Body of pancreas (tissue), 4 donors: ENCODE data around the gene ST3GAL4.

Experiments
- CTCF ChIP-seq, 7 experiments: fragments of 450-650 bp in 4 of 7; fragments of 200-600 bp in 3 of 7; sonication (generic) in 3 of 7; IDR thresholded peaks; one replicate each; pipeline ENCODE4 v1.5.1; 2016 to 2019; ENCODE audit warnings: antibody characterized with exemption in 7 of 7
- POLR2A ChIP-seq, 3 donors: fragments of 450-650 bp; IDR thresholded peaks; one replicate each; pipeline ENCODE4 v1.6.1; 2016; ENCODE audit warnings: antibody characterized with exemption in 3 of 3, mild to moderate bottlenecking in 2 of 3

- TF ChIP-seq POLR2A (IDR thresholded peaks at IDR 0.05): no peak
- no peak for TF ChIP-seq CTCF (IDR thresholded peaks at IDR 0.05)
These were observed 42.5 kb upstream of the ST3GAL4 start for GRCh38 chr11:126312961-126313360.
